Mesendoderm (in vitro differentiated cells): Measurements from ENCODE around the gene CADM4.
A peak's percentile ranks its signal among the peaks of the same experiment; 100 is the strongest.

Source experiments
- DNase-seq: peaks from one replicate; pipeline ENCODE4 v3.0.0; 2013
- H2AK5ac ChIP-seq: 2 replicates; pipeline ENCODE4 v1.6.1; 2013; ENCODE audit warnings: low read length, inconsistent platforms
- H2BK120ac ChIP-seq: 2 replicates; pipeline ENCODE4 v1.6.1; 2013; ENCODE audit warnings: low read depth, mild to moderate bottlenecking, low read length, moderate library complexity, mixed read lengths
- H2BK15ac ChIP-seq: replicated peaks from 2 replicates; pipeline ENCODE4 v1.6.1; 2013; ENCODE audit warnings: low read depth, mild to moderate bottlenecking, moderate library complexity
- H2BK5ac ChIP-seq: 2 replicates; pipeline ENCODE4 v1.6.1; 2013; ENCODE audit warnings: low read length, inconsistent platforms
- H3K18ac ChIP-seq: 2 replicates; pipeline ENCODE4 v1.6.1; 2013; ENCODE audit warnings: mild to moderate bottlenecking, low read length, mixed read lengths
- H3K23ac ChIP-seq: one replicate; pipeline ENCODE4 v1.6.1; 2013; ENCODE audit warnings: low read length
- H3K27ac ChIP-seq: 2 replicates; pipeline ENCODE4 v1.5.1; 2013; ENCODE audit warnings: low read depth, mild to moderate bottlenecking, inconsistent platforms, low read length, moderate library complexity
- H3K27me3 ChIP-seq: 2 replicates; pipeline ENCODE4 v1.6.1; 2013; ENCODE audit warnings: low read length, control low read depth, mild to moderate bottlenecking, inconsistent platforms; ENCODE audit not compliant: insufficient read depth, poor library complexity
- H3K36me3 ChIP-seq: 2 replicates; pipeline ENCODE4 v1.6.1; 2013; ENCODE audit warnings: low read length, inconsistent platforms; ENCODE audit not compliant: control insufficient read depth, insufficient read depth
- H3K4ac ChIP-seq: one replicate; pipeline ENCODE4 v1.6.1; 2013; ENCODE audit warnings: low read depth, mild to moderate bottlenecking, low read length, moderate library complexity
- H3K4me1 ChIP-seq: 2 replicates; pipeline ENCODE4 v1.6.1; 2013; ENCODE audit warnings: low read depth, low read length, inconsistent platforms; ENCODE audit not compliant: control insufficient read depth
- H3K4me2 ChIP-seq: 2 replicates; pipeline ENCODE4 v1.6.1; 2013; ENCODE audit warnings: low read length
- H3K4me3 ChIP-seq: 2 replicates; pipeline ENCODE4 v1.5.1; 2013; ENCODE audit warnings: mild to moderate bottlenecking, low read length
- H3K56ac ChIP-seq: one replicate; pipeline ENCODE4 v1.6.1; 2013; ENCODE audit warnings: low read length
- H3K79me1 ChIP-seq: 2 replicates; pipeline ENCODE4 v1.6.1; 2013; ENCODE audit warnings: low read length, inconsistent platforms
- H3K79me2 ChIP-seq: 2 replicates; pipeline ENCODE4 v1.6.1; 2013; ENCODE audit warnings: mild to moderate bottlenecking, low read length; ENCODE audit not compliant: control insufficient read depth, insufficient read depth
- H3K9ac ChIP-seq: 2 replicates; pipeline ENCODE4 v1.6.1; 2013; ENCODE audit warnings: low read length, inconsistent platforms
- H4K5ac ChIP-seq: one replicate; pipeline ENCODE4 v1.6.1; 2013; ENCODE audit warnings: low read length
- H4K8ac ChIP-seq: one replicate; pipeline ENCODE4 v1.6.1; 2013; ENCODE audit warnings: low read depth, mild to moderate bottlenecking, control low read depth, low read length, moderate library complexity
- WGBS: extraction: QIAGEN DNeasy Blood & Tissue Kit; methylation state at CpG from one replicate; pipeline ENCODE4 v1.1.7; 2013; ENCODE audit warnings: low lambda C conversion rate, missing lambda C conversion rate; ENCODE audit not compliant: insufficient coverage; ENCODE audit errors: extremely low coverage; 5-methylcytosine and 5-hydroxymethylcytosine counted together

Gene CADM4

DNA sequence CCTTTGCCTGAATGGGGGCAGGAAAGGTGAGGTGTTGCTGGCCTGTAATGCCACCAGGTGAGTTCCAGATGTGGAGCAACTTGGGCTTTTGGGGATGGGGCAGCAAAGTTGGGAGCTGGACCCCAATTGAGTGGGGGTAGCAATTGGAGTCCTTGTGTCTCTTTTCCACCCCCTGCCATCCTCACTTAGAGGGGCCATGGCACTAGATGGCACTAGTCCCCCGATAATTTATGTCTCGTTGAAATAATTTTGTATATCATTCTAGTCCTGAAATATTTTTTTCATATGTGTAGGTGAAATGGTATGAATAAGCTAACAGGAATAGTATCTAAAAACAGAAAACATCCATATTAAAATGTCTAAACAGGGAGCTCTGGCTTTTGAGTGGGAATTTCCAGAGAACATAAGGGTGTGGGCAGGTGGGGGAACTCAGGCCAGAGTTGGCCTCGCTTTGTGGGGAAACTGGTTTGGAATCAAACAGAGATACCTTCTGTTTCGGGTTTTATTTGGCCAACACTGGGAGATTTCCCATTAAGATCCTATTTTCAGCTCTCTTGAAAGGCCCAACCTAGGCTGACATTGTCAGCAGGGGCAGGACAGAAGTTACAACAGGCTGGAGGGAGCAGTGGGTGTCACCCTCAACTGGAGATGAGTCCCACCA is 39.9 kb downstream of the CADM4 start:
- H3K4ac ChIP-seq, result no peak overlapping the region
- H3K27me3 ChIP-seq, result no peaks in the 10 kb centered on the region
- H3K4me3 ChIP-seq, result no peak overlapping the region
- peaks cover 17% of the 10 kb centered on the region for H3K79me2 ChIP-seq
- no peak overlapping the region for H2BK120ac ChIP-seq
- no peak for DNase-seq
- H4K5ac ChIP-seq, result no peak overlapping the region
- no peak overlapping the region for H2AK5ac ChIP-seq
- peaks cover 11% of the 10 kb centered on the region for H3K79me1 ChIP-seq
- no peak overlapping the region for H3K27ac ChIP-seq
- no CpG with 5 or more reads among the region's 4 CpGs for WGBS
- no peak overlapping the region for H3K18ac ChIP-seq
- H3K23ac ChIP-seq, result no peak overlapping the region
- H2BK15ac ChIP-seq, result no peak overlapping the region
- no peak overlapping the region for H3K56ac ChIP-seq
- H4K8ac ChIP-seq, result no peak overlapping the region
- H3K36me3 ChIP-seq, result no peaks in the 10 kb centered on the region
- H3K4me2 ChIP-seq, result no peak overlapping the region
- H2BK5ac ChIP-seq, result no peak overlapping the region
- H3K9ac ChIP-seq, result no peak overlapping the region
- peaks cover 1% of the 10 kb centered on the region for H3K4me1 ChIP-seq

DNA sequence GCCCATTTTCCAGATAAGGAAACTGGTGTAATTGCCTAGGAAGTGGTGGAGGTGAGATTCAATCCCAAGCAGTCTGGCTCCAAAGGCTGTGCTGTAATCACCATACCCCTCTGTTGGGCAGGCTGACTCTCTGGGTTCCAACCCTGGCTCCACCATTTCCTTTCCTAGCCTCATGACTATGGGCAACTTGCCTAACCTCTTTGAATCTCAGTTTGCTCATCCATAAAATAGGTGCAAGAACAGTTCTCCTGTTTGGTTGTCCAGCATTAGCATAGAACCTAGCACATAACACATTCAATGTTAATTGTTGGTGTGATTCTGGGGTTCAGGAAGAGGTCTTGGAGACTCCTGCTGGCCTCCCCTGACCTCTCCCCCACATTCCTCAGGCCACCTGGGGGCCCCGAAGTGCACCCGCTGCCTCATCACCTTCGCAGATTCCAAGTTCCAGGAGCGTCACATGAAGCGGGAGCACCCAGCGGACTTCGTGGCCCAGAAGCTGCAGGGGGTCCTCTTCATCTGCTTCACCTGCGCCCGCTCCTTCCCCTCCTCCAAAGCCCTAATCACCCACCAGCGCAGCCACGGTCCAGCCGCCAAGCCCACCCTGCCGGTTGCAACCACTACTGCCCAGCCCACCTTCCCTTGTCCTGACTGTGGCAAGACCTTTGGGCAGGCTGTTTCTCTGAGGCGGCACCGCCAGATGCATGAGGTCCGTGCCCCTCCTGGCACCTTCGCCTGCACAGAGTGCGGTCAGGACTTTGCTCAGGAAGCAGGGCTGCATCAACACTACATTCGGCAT is 41.0 kb downstream of the CADM4 start:
- Histone ChIP-seq H2BK15ac (no peak overlapping the region), H3K9ac (no peak overlapping the region), H3K4ac (no peak overlapping the region), H3K36me3 (no peaks in the 10 kb centered on the region), H2BK5ac (no peak overlapping the region), H4K5ac (no peak overlapping the region), H3K79me1 (peaks cover 12% of the 10 kb centered on the region), H2BK120ac (no peak overlapping the region), H3K4me2 (no peak overlapping the region), H3K4me1 (peaks cover 1% of the 10 kb centered on the region), H3K27me3 (no peaks in the 10 kb centered on the region), H3K56ac (no peak overlapping the region), H2AK5ac (no peak overlapping the region), H3K27ac (no peak overlapping the region), H3K18ac (no peak overlapping the region), H3K79me2 (peaks cover 17% of the 10 kb centered on the region), H3K23ac (no peak overlapping the region), H4K8ac (no peak overlapping the region), H3K4me3 (no peak overlapping the region)
- DNase-seq, result no peak
- WGBS, result no CpG with 5 or more reads among the region's 19 CpGs

DNA sequence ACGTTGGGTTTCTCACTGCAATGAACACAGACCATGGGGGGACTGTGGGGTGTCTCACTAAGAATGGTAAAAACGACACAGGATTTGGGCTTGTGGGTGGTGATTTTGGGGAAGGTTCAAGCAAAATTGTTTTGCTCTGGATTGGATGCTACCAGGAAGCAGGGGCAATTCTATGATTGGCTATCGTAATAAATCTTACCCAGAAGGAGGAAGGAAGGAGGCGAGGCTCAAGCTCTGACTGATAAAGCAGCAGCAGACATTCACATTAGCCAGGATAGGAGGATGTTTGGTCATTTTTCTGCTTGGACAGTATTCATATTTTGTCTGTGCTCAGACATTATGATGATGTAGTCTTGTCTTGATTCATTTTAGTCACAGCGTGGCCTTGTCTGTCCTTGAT is 41.8 kb downstream of the CADM4 start:
- H3K4me3 ChIP-seq, result no peak overlapping the region
- WGBS, result no CpG with 5 or more reads among the region's 5 CpGs

DNA sequence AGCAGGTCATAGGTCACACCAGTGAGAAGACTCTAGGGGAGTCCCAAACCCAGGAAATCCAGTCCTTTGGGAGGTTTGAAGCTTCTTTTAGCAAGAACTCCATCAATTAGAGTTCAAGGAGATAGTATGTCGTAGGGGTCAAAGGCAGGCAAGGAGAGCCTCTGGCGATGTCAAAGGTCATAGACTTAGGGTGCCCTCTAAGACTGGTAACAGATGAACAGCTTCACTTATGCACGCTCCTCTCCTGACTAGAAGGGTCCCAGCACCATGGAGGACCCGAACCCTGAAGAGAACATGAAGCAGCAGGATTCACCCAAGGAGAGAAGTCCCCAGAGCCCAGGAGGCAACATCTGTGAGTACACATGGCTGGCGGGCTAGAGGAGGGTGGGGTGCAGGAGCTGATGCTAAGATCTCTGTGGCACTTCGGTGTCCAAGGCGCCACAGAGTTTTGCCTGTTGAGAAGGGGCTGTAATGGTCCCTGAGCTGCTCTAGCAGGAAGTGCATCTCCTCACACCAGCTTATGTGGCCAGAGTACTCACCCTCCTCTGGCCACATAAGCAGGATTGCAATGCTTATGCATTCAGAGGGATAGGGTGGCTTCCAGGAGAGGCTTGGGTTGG is 42.7 kb downstream of the CADM4 start:
- no CpG with 5 or more reads among the region's 7 CpGs for WGBS
- Histone ChIP-seq H2BK15ac (no peak overlapping the region), H3K79me2 (peaks cover 17% of the 10 kb centered on the region), H2BK120ac (no peak overlapping the region), H3K9ac (peak overlapping the region; percentile 84), H3K27ac (no peak overlapping the region), H3K56ac (peak overlapping the region; percentile 86), H3K4me2 (peak overlapping the region; percentile 81), H3K79me1 (peaks cover 16% of the 10 kb centered on the region), H3K4me3 (peak overlapping the region; percentile 72), H2BK5ac (no peak overlapping the region), H4K5ac (no peak overlapping the region), H3K27me3 (no peaks in the 10 kb centered on the region), H4K8ac (peak overlapping the region; percentile 16), H3K23ac (no peak overlapping the region), H3K18ac (no peak overlapping the region), H3K36me3 (no peaks in the 10 kb centered on the region), H3K4ac (no peak overlapping the region), H3K4me1 (peaks cover 1% of the 10 kb centered on the region), H2AK5ac (no peak overlapping the region)
- no peak for DNase-seq

More for the DNA sequence above, 41.8 kb downstream of the CADM4 start:
- Histone ChIP-seq H3K27ac (no peak overlapping the region), H3K79me2 (peaks cover 17% of the 10 kb centered on the region), H3K18ac (no peak overlapping the region), H3K56ac (peak overlapping the region; percentile 38), H2BK5ac (no peak overlapping the region), H3K36me3 (no peaks in the 10 kb centered on the region), H3K23ac (no peak overlapping the region), H2BK15ac (no peak overlapping the region), H2BK120ac (no peak overlapping the region), H4K5ac (no peak overlapping the region), H2AK5ac (no peak overlapping the region), H3K4me1 (peaks cover 1% of the 10 kb centered on the region), H3K27me3 (no peaks in the 10 kb centered on the region), H3K79me1 (peaks cover 16% of the 10 kb centered on the region), H3K9ac (peak overlapping the region; percentile 13), H4K8ac (no peak overlapping the region), H3K4ac (no peak overlapping the region), H3K4me2 (no peak overlapping the region)
- no peak for DNase-seq

DNA sequence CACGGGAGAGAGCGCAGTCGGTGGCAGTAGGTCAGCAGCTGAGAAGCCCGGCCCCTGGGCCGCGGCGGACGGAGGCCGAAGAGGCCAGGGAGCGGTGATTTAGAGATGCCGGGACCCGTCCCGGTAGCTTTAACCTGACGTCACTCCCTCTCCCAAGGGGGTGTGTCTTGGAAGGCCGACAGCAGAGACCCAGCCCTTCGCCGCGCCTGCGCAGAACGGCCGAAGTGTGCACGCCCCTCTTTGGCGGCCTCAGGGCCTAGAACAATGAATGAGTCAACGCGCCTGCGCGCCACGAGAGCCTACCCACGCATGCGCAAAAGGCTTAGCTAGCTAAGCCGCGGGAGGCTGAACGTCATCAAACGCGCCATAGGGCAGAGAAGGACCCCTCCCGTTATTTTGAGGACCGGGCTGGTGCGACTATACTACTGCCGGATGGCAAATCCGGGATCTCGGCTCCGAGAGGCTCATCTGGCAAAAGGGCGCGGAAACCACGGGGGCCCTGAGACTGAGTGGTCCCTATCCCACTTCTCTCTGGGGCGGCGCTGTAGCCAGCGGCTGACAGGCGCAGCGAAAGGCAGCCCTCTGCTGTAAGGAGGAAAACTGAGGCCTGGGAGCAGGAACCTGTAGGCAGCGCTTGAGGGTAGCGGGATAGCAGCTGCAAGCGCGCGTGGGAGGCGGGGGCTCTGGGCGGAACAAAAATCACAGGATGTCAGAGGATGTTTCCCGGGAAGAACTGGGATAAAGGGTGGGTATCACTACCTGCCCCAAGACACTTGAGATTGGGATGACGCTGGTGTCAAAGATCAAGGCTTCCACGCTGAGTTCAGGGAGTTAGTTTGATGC is 43.4 kb downstream of the CADM4 start, which contains the start of the genes IRGQ and ZNF576:
TSS of gene IRGQ (minus strand) at position 136 of the 843 bp plus-strand sequence. CDS start 796 bp downstream, outside the sequence.
TSS of gene ZNF576 (plus strand) at position 597 of the 843 bp plus-strand sequence. CDS start 514 bp downstream, outside the sequence.
- Histone ChIP-seq H3K27ac (peak within 1 kb of the TSS; percentile 59), H3K4me3 (peak within 1 kb of the TSS; percentile 85), H2BK15ac (no peak within 1 kb of the TSS), H3K18ac (peak within 1 kb of the TSS; percentile 30), H3K4me2 (peak within 1 kb of the TSS; percentile 81), H3K79me1 (peaks cover 16% of the 10 kb centered on the region), H4K5ac (no peak within 1 kb of the TSS), H2BK5ac (no peak within 1 kb of the TSS), H2AK5ac (no peak within 1 kb of the TSS), H3K27me3 (no peaks in the 10 kb centered on the region), H2BK120ac (no peak within 1 kb of the TSS), H4K8ac (peak within 1 kb of the TSS; percentile 16), H3K23ac (peak within 1 kb of the TSS; percentile 48), H3K79me2 (peaks cover 17% of the 10 kb centered on the region), H3K4ac (no peak within 1 kb of the TSS), H3K4me1 (peaks cover 1% of the 10 kb centered on the region), H3K56ac (peak within 1 kb of the TSS; percentile 89), H3K9ac (peak within 1 kb of the TSS; percentile 89), H3K36me3 (no peaks in the 10 kb centered on the region)
- WGBS, result no CpG with 5 or more reads among the region's 60 CpGs
- peak; percentile 99 for DNase-seq
